Glutamatergic neuron (in vitro differentiated cells): ENCODE measurements around the gene SMCO1. TPM values are rescaled to one million over a fixed set of nuclear protein-coding genes. Genes with fewer than 3 reads are reported as not detected.
"Not testable (repeated sequence)": the region's sequence is repeated elsewhere in the genome, so short reads cannot be mapped to it uniquely, and the experiment has no call there.

Source experiments
- DNase-seq: peaks from one replicate; pipeline ENCODE4 v3.0.0; 2022
- H3K27ac Mint-ChIP-seq: one replicate; pipeline ENCODE4 v1.8.0; 2020; ENCODE audit warnings: mild to moderate bottlenecking, mixed read lengths, inconsistent platforms; ENCODE audit not compliant: unreplicated experiment
- H3K27me3 Mint-ChIP-seq: one replicate; pipeline ENCODE4 v1.8.0; 2020; ENCODE audit warnings: mild to moderate bottlenecking, moderate library complexity, mixed read lengths, inconsistent platforms; ENCODE audit not compliant: unreplicated experiment
- H3K36me3 Mint-ChIP-seq: one replicate; pipeline ENCODE4 v1.8.0; 2020; ENCODE audit warnings: mild to moderate bottlenecking, mixed read lengths, inconsistent platforms; ENCODE audit not compliant: unreplicated experiment
- H3K4me1 Mint-ChIP-seq: one replicate; pipeline ENCODE4 v1.8.0; 2020; ENCODE audit warnings: mild to moderate bottlenecking, low read depth, mixed read lengths, inconsistent platforms; ENCODE audit not compliant: unreplicated experiment
- H3K4me3 Mint-ChIP-seq: one replicate; pipeline ENCODE4 v1.8.0; 2020; ENCODE audit warnings: mild to moderate bottlenecking, mixed read lengths, inconsistent platforms; ENCODE audit not compliant: unreplicated experiment
- H3K9me3 Mint-ChIP-seq: one replicate; pipeline ENCODE4 v1.8.0; 2020; ENCODE audit warnings: mild to moderate bottlenecking, moderate library complexity, mixed read lengths, inconsistent platforms; ENCODE audit not compliant: unreplicated experiment
- total RNA-seq: library from RNA; stranded (reverse); fragmentation: NEBNext Ultra II Directional; extraction: Animal tissue kit (Norgen Biotek cat#: 25700); gene quantifications from one replicate; pipeline ENCODE4 v1.2.1, GENCODE V29; 2021; ENCODE audit not compliant: unreplicated experiment
- TF ChIP-seq, protein P1 (sequence below): fragments of 200-600 bp; sonication (generic); IDR thresholded peaks from one replicate; pipeline ENCODE4 v1.5.0; 2021; ENCODE audit not compliant: partially characterized antibody, unreplicated experiment

Gene SMCO1
- total RNA-seq, 1 donor from 2014 or later: not detected

DNA sequence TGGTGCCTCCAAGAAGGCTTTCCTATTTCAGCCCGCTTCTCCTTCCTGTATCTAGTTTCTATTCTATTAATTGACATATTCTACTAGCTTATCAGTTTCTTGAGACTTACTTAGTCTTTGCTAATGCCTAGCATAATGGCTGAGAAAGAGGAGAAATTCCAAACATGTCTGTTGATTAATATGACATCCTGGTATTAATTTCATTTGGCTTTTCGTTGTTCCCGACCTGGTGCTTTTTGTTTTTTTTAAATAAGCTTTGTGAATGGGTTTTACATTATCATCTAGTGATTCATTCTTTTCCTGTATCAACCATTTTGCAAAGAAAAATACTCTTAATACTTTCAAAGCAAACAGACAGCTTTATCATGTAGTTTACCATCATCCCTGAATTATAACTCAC lies 40.1 kb upstream of the SMCO1 start:
- H3K36me3 Mint-ChIP-seq: no peaks in the 10 kb centered on the region
- no peaks in the 10 kb centered on the region for H3K27me3 Mint-ChIP-seq
- no peaks in the 10 kb centered on the region for H3K4me1 Mint-ChIP-seq
- DNase-seq: no peak
- no peak overlapping the region for H3K4me3 Mint-ChIP-seq
- H3K27ac Mint-ChIP-seq: no peak overlapping the region
- TF ChIP-seq, protein P1, sequence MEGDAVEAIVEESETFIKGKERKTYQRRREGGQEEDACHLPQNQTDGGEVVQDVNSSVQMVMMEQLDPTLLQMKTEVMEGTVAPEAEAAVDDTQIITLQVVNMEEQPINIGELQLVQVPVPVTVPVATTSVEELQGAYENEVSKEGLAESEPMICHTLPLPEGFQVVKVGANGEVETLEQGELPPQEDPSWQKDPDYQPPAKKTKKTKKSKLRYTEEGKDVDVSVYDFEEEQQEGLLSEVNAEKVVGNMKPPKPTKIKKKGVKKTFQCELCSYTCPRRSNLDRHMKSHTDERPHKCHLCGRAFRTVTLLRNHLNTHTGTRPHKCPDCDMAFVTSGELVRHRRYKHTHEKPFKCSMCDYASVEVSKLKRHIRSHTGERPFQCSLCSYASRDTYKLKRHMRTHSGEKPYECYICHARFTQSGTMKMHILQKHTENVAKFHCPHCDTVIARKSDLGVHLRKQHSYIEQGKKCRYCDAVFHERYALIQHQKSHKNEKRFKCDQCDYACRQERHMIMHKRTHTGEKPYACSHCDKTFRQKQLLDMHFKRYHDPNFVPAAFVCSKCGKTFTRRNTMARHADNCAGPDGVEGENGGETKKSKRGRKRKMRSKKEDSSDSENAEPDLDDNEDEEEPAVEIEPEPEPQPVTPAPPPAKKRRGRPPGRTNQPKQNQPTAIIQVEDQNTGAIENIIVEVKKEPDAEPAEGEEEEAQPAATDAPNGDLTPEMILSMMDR: no peak
- no peaks in the 10 kb centered on the region for H3K9me3 Mint-ChIP-seq

DNA sequence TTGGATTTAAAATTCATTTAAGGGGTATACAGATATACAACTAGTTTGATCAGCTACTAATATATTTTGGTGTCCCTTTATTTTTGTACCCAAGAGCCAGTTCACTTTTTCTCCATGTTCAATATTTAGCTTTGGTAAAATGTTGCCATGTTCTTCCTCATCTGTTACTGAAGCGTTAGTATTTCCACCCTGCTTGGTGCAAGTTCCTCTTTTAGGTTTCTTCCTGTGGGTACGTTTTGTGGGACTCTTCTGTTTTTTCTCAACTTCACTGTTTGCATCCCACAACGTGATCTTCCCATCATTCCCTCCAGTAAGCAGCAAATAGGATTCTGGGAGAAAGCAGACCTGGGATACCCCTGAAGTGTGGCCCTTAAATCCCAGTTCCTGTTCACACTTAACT lies 39.1 kb upstream of the SMCO1 start:
- Mint-ChIP-seq H3K36me3 (no peaks in the 10 kb centered on the region), H3K4me3 (no peak overlapping the region), H3K9me3 (peaks cover 3% of the 10 kb centered on the region), H3K27ac (no peak overlapping the region), H3K4me1 (no peaks in the 10 kb centered on the region), H3K27me3 (no peaks in the 10 kb centered on the region)
- DNase-seq: no peak
- TF ChIP-seq, protein P1: no peak

DNA sequence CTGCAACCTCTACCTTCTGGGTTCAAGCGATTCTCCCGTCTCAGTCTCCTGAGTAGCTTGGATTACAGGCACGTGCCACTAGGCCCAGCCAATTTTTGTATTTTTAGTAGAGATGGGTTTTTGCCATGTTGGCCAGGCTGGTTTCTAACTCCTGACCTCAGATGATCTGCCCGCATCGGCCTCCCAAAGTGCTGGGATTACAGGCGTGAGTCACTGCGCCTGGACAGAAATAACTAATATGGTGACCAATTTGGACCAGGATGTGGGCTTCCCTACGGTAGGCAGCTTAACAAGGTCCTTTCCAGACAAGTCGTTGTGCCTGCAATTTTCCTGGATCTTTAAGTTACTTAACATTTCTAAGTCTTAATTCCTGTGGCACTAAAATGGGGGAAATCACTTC lies 38.4 kb upstream of the SMCO1 start:
- no peak for DNase-seq
- H3K9me3 Mint-ChIP-seq: peaks cover 3% of the 10 kb centered on the region
- H3K27ac Mint-ChIP-seq: no peak overlapping the region
- H3K4me3 Mint-ChIP-seq: no peak overlapping the region
- peaks cover under 1% of the 10 kb centered on the region for H3K36me3 Mint-ChIP-seq
- TF ChIP-seq, protein P1: no peak
- H3K4me1 Mint-ChIP-seq: no peaks in the 10 kb centered on the region
- no peaks in the 10 kb centered on the region for H3K27me3 Mint-ChIP-seq

DNA sequence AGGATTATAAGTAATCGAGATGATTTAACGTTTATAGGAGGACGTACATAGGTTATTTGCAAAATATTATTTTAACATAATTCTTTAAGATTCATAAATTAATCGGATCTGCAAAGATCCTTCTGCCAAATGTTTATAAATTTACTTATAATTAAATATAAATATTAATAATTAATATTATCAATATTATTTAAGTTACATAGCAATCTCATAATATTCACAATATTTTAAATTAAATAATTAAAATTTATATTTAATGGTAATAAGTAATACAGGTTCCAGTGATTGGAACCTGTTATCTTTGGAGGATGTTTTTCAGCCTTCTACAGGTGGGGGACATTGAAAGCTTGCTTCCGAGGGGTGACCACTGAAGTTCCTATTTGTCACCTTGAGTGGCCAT lies 37.1 kb upstream of the SMCO1 start:
- no peak overlapping the region for H3K27ac Mint-ChIP-seq
- H3K4me3 Mint-ChIP-seq: no peak overlapping the region
- DNase-seq: no peak

DNA sequence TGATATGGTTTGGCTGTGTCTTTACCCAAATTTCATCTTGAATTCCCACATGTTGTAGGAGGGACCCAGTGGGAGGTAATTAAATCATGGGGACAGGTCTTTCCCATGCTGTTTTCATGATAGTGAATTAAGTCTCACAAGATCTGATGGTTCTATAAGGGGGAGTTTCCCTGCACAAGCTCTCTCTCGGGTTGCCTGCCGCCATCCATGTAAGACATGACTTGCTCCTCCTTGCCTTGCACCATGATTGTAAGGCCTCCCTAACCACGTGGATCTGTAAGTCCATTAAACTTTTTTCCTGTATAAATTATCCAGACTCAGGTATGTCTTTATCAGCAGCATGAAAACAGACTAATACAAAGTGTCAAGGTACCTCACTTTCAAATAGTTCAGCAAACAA lies 35.0 kb upstream of the SMCO1 start:
- not testable (repeated sequence) for H3K4me1 Mint-ChIP-seq, H3K4me3 Mint-ChIP-seq, H3K27ac Mint-ChIP-seq, H3K9me3 Mint-ChIP-seq, H3K27me3 Mint-ChIP-seq, H3K36me3 Mint-ChIP-seq, DNase-seq

More for the DNA sequence above, 37.1 kb upstream of the SMCO1 start:
- no peaks in the 10 kb centered on the region for H3K27me3 Mint-ChIP-seq
- H3K9me3 Mint-ChIP-seq: peaks cover 3% of the 10 kb centered on the region
- TF ChIP-seq, protein P1: no peak
- no peaks in the 10 kb centered on the region for H3K4me1 Mint-ChIP-seq
- H3K36me3 Mint-ChIP-seq: peaks cover 6% of the 10 kb centered on the region

DNA sequence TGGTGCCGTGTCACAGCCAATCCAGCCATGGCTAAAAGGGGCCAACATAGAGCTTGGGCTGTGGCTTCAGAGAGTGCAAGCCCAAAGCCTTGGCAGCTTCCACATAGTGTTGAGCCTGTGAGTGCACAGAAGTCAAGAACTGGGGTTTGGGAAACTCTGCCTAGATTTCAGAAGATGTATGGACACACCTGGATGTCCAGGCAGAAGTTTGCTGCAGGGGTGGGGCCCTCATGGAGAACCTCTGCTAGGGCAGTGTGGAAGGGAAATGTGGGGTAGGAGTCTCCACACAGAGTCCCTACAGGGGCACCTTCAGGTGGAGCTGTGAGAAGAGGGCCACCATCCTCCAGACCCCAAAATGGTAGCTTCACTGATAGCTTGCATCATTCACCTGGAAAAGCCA lies 34.2 kb upstream of the SMCO1 start:
- not testable (repeated sequence) for H3K4me1 Mint-ChIP-seq, H3K27ac Mint-ChIP-seq, H3K36me3 Mint-ChIP-seq, H3K4me3 Mint-ChIP-seq, H3K9me3 Mint-ChIP-seq, DNase-seq, H3K27me3 Mint-ChIP-seq
